ENCODE data around the gene CNTNAP1.

DNA sequence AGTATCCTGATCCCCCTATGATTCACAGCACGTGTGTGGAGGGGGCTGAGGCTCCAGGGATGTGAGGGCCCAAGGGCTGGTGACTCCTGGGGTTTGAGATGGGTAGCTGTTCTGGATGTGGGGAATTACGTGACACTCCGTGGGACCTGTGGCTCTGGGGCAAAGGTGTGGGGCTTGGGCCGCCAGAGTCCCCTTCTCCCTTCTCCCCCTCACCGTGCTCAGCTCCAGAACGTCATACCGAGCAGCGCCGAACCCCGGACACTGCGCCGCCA lies 12.7 kb upstream of the CNTNAP1 start:
- TF ChIP-seq, protein P1, sequence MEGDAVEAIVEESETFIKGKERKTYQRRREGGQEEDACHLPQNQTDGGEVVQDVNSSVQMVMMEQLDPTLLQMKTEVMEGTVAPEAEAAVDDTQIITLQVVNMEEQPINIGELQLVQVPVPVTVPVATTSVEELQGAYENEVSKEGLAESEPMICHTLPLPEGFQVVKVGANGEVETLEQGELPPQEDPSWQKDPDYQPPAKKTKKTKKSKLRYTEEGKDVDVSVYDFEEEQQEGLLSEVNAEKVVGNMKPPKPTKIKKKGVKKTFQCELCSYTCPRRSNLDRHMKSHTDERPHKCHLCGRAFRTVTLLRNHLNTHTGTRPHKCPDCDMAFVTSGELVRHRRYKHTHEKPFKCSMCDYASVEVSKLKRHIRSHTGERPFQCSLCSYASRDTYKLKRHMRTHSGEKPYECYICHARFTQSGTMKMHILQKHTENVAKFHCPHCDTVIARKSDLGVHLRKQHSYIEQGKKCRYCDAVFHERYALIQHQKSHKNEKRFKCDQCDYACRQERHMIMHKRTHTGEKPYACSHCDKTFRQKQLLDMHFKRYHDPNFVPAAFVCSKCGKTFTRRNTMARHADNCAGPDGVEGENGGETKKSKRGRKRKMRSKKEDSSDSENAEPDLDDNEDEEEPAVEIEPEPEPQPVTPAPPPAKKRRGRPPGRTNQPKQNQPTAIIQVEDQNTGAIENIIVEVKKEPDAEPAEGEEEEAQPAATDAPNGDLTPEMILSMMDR (IDR thresholded peaks at IDR 0.05) = no peak
- no peak for TF ChIP-seq POLR2A (IDR thresholded peaks at IDR 0.05)
